ENCODE data around the gene BCORL1.

GRCh38 chrX:129987871-129988270, 5.4 kb downstream of the BCORL1 start:
- TF ChIP-seq CTCF (conservative IDR thresholded peaks at IDR 0.05 in 1 of 2, IDR thresholded peaks at IDR 0.05 in 1 of 2; ENCODE audit: low read depth in 1 of 2, low read length in 2 of 2), result no peak
- TF ChIP-seq EZH2 (IDR thresholded peaks at IDR 0.05; ENCODE audit: low read length, missing control alignments), result no peak

Measured in fibroblast of lung (primary cell).